Ureter (tissue), 1 donor: ENCODE measurements around the gene B3GALT4. TPM values are rescaled to one million over a fixed set of nuclear protein-coding genes. Genes with fewer than 3 reads are reported as not detected.
"Not testable (repeated sequence)": the region's sequence is repeated elsewhere in the genome, so short reads cannot be mapped to it uniquely, and the experiment has no call there.

Experiments used
- DNase-seq: peaks from one replicate; pipeline ENCODE4 v3.0.0-alpha.2; 2020; ENCODE audit warnings: low spot score
- total RNA-seq: library from RNA; stranded (reverse); gene quantifications from one replicate; pipeline ENCODE4 v1.2.4, GENCODE V29; 2023
- donor health status: DM: yes; HTN: yes; CAD: no.

Gene B3GALT4, protein sequence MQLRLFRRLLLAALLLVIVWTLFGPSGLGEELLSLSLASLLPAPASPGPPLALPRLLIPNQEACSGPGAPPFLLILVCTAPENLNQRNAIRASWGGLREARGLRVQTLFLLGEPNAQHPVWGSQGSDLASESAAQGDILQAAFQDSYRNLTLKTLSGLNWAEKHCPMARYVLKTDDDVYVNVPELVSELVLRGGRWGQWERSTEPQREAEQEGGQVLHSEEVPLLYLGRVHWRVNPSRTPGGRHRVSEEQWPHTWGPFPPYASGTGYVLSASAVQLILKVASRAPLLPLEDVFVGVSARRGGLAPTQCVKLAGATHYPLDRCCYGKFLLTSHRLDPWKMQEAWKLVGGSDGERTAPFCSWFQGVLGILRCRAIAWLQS
- total RNA-seq, result 20.2 TPM

DNA sequence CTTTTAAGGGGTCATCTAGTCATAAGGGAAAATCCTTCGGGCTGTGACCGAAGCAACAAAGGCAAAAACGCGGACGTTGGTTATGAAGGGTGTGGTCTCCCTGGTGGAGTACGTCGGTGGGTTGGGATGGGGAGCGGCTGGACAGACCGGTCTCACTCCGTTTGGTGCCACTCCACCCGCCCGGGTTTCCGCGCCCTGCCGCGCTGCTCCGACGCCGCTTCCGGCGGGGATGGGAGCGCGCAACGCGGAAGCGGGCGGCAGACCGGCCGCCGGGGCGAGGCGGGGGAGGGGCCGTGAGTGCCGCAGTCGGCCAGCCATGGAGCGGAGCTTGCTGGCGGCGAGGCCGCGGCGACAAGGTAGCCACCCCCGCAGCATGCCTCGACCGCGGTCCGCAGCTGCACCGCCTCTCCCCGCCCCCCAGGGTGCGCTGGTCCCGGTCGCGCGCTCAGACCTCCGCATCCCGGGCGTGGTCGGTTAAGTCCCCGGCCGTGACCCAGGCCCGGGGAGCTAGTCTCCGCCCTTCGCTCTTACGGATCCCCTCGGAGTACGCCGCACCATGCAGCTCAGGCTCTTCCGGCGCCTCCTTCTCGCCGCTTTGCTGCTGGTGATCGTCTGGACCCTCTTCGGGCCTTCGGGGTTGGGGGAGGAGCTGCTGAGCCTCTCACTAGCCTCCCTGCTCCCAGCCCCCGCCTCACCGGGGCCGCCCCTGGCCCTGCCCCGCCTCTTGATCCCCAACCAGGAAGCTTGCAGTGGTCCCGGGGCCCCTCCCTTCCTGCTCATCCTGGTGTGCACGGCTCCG, at the start of gene B3GALT4:
Gene B3GALT4, plus strand, starts transcription at position 260 of the 799 bp plus-strand sequence. Its CDS starts 297 bp downstream, at position 557.
- DNase-seq, result peak; percentile 90

GRCh38 chr6:33235221-33235634, 41.7 kb upstream of the B3GALT4 start:
- no peak for DNase-seq

GRCh38 chr6:33236328-33236727, 40.6 kb upstream of the B3GALT4 start:
- no peak for DNase-seq

- no peak for DNase-seq
These were observed 40.1 kb upstream of the B3GALT4 start for GRCh38 chr6:33236852-33237251.

DNA sequence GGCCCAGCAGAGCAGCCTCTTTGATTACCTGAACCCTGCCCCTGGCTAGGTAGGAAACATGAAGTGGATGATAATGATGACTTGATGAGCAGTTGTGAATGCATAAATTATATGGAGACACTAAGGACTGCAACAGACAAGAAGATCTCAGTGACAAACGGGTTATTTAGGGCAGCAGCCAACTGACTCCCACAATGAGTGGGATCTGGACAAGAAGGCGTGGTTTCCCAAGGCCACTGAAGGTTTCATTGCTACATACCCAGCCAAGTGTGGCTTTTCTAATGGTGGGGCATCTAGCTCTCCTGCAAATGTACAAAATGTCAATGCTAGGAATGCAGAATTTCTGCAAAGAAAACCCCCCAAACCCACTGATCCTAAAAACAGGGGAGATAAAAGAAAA, 39.2 kb upstream of the B3GALT4 start:
- DNase-seq, result no peak

- DNase-seq, result no peak
These were observed 35.0 kb upstream of the B3GALT4 start for GRCh38 chr6:33241968-33242367.

- no peak for DNase-seq
These were observed 33.4 kb upstream of the B3GALT4 start for GRCh38 chr6:33243476-33243875.

DNA sequence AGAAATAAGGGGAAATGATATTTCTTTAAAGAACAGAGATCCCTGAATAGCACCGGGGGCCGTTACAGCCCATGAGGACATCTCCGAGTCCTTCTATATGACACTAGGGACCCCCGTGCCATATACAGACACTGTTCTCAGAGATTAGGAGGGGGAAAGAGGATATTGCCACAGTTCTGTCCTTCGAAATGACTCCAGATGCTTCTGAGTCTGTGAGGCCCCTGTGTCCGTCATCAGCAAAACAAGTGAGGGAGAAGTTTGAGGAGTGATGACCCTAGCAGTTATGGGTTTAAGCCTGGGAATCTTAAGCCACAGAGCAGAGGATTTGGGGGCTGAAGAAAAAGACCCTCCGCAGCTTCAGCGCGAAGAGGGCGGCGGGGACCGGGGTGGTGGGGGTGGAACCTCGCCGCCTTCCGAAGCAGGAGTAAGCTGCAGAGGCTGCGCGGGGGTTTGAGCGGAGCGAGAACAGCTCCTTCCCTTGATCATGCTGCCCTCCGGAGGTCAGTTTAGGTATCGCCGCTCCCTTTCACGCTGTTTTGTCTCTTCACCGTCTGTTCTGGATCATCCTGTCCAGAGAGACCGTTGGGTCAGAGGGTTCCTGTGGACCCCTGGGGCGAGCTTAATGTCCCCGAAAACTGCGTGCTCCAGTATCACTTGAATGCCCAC, 28.8 kb upstream of the B3GALT4 start:
- peak; percentile 92 for DNase-seq

DNA sequence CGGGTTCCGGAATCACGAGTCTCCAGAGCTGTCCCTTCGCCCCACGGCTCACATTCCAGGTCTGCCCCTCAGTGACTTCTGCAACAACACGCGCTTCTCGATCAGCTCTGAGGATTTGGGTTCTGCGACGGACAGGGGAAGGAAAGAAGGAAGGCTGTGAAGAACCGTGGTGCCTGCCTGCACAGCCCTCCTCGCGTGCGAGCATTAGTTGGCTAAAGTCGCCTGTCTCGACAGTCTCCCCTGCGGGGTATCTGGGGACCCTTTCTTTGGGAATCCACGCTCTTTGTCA, 28.3 kb upstream of the B3GALT4 start:
- no peak for DNase-seq

DNA sequence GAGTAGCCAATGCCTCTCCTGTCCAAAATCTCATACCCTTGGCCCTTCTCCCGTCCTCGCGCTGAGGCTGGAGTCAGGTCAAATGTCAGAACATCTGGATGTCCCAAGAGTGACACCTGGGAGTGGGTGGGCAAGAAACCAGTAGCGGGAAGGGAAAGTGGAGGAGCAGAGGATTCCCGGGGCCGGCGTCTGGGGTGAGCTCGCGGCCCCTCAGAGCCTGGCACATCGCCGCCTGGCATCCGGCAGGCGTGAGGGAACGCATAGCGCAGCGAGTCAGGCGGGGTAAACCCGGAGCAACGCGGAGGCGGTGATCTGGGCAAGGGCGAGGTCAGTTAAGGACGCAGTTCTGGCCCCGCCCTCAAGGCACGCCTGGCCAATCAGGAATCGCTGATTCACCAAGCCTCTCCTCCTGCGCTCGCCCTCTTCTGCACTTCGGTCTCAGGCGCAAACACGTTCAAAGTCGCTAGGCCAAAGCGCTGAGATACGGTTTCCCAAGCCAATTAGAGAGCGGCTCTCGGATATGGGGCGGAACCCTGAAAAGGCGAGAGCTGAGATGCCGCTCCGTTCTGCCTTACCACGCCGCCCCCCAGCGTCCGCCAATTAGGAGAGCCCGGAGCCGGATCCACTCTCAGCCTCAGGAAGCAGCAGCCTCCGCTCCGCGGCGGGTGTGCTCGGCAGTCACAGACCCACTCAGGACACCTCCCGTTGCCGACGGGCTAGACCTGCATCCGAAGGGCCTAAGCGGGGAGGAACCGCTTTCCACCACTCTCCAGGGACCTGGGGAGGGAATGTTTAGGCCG, 27.8 kb upstream of the B3GALT4 start:
- DNase-seq, result peak; percentile 97

- DNase-seq, result no peak
These were observed 26.9 kb upstream of the B3GALT4 start for GRCh38 chr6:33249732-33250630.

DNA sequence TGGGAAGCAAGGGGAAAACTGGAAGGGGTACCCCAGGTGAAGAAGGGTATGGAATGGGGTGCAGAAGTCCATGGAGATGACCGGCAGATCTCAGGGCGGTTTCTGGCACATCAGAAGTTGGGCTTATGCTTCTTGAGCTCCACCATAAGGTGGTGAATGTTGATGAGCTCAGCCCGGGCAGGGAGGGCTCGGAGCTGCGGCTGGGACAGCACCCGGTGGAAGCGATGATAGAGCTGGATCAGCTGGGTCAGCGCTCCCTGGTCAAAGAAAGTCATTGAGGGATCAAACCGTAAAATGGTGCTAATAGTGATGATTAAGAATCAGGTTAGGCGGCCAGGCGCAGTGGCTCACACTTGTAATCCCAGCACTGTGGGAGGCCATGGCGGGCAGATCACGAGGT, 26.2 kb upstream of the B3GALT4 start:
- DNase-seq, result no peak

DNA sequence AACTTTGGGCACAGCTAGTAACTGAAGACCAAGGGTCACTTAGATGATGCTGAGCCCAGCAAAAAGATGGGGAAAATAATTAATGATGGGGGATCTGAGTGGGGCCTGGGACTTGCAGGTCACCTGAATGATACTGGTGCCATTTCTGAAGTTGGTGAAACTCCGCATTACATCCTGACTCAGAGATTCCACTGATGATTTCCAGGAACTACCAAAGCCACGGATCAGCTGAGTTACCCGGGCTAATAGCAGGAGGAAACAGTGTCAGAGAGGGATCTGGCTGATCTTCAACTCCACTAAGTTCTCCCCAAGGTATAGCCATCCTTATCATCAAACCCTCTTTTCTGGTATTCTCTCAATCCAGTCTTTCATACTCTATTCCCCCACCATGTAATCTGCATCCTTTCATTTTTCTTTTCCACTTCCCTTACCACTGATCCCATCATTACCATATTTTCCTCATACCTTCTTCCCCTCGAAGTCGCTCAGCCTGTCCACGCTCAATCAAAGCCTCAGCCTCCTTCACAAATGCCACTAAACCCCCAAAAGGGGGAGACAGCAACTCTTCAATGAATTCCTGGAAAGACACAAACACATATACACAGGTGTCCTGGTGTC, 25.4 kb upstream of the B3GALT4 start:
- DNase-seq, result no peak

DNA sequence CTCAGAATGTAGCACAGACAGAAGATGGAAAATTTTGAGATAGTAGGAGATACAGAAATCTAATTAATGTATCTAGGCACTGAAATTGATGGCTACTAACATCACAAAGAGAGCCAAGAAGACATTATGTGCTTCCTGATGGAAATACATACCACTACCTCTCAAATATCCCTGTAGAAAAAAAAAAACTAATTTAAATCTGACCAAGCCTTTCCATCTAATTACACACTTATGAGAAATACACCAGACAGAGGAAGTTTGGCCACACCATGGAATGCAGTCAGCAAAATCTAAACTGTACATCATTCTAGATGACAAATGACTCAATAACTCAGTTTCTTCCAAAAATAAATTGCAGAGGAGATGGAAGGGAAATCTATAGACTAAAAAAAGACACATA, 24.2 kb upstream of the B3GALT4 start:
- DNase-seq, result no peak

- no peak for DNase-seq
These were observed 22.3 kb upstream of the B3GALT4 start for GRCh38 chr6:33254591-33254990.

DNA sequence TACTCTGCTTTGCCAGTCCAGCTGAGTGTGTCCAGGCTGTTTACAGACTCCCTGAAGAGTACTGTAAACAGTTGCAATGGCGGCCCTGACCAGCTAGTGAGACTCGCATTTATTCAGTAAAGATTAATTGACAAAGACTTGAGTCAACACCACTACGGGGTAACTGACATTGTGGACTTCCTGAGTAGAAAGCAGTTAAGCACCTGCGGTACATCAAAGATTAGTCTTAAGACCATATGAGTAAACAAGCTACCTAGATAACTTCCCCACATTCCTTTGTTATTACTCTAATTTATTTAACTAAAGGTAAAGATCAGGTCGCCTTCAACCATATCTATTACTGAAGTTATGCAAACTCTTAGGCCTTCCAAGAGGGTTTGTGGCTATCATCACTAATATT, 17.9 kb upstream of the B3GALT4 start:
- no peak for DNase-seq

- DNase-seq, result not testable (repeated sequence)
These were observed 14.4 kb upstream of the B3GALT4 start for GRCh38 chr6:33262490-33262889.

GRCh38 chr6:33264015-33264414, 12.9 kb upstream of the B3GALT4 start:
- DNase-seq, result no peak

DNA sequence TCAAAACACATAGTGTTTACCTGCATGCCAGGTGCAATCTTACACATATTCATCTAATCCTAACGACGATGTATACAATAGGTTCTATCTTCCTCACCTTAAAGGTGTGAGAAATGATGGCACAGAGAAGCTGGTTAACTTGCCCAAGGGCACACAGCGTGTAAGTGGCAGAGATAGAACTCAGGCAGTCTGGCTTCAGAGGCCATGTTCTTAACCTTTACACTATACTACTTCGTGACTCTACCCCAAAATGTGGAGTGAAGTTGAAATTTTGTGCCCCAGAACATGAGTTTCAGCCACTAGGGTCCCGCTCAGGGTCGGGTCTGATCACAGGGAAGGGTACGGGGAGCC, 5.8 kb upstream of the B3GALT4 start:
- DNase-seq, result no peak

DNA sequence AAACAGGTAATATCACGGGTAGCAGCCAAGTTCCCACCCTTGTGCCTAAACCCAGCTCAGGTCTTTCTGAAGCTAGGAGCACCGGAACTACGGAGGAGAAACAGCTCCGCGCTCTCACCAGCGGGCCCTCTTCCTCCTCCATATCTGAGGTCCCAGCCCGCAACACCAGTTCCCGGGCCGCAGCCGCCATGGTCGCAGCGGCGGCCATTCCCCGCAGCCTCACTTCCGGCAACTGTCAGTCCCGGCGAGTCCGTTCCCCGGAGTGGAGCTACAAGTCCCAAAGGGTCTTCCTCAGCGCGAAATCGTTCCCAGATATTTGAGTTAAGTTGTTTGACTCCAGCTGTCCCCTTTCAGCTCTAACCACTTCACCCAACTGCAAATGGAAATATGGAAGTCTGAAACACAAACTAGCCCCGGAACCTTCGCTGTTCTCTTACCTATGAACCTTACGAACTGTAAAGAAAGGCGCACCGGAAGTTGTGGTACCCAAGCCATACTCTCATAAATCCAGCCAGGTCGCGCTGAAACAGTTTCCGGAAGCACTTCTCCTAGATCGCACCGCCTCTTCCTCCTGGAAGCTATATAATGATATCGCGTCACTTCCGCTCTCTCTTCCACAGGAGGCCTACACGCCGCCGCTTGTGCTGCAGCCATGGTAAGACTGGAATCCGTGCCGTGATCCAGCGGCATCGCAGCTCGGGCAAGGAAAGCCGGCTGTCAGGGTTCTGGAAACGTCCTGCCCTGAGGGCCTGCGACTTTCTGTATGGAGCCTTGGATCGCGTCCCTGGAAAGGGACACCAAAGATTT, 5.3 kb upstream of the B3GALT4 start, which contains the start of the genes RPS18 and VPS52:
Gene RPS18, plus strand, starts transcription at position 608 of the 807 bp plus-strand sequence. Its CDS starts 45 bp downstream, at position 653.
Gene VPS52, minus strand, starts transcription at position 409 of the 807 bp plus-strand sequence. Its CDS starts 201 bp downstream, at position 208.
- DNase-seq, result peak; percentile 97
